Lower lobe of right lung (tissue), 2 donors: Measurements from ENCODE around the gene THRB. TPM values are rescaled to one million over a fixed set of nuclear protein-coding genes. Genes with fewer than 3 reads are reported as not detected.

Experiments
- ATAC-seq, 2 donors: fragments of 200-7000 bp; cut with Tn5 transposase; one replicate each; pipeline ENCODE4 v1.9.1; 2020 to 2022; ENCODE audit warnings: mild to moderate bottlenecking in 2 of 2, moderate library complexity in 2 of 2
- DNase-seq: peaks from one replicate; pipeline ENCODE4 v3.0.0-alpha.2; 2020
- H3K27ac ChIP-seq: fragments of 200-600 bp; one replicate; pipeline ENCODE4 v1.8.0; 2022
- H3K27me3 ChIP-seq: fragments of 200-600 bp; one replicate; pipeline ENCODE4 v1.8.0; 2022; ENCODE audit warnings: low read depth
- H3K36me3 ChIP-seq: fragments of 200-600 bp; one replicate; pipeline ENCODE4 v1.8.0; 2022; ENCODE audit warnings: mild to moderate bottlenecking
- H3K4me1 ChIP-seq: fragments of 200-600 bp; one replicate; pipeline ENCODE4 v1.8.0; 2022
- H3K4me3 ChIP-seq: fragments of 200-600 bp; one replicate; pipeline ENCODE4 v1.8.0; 2022; ENCODE audit warnings: mild to moderate bottlenecking
- H3K9me3 ChIP-seq: fragments of 200-600 bp; one replicate; pipeline ENCODE4 v1.8.0; 2022
- intact Hi-C: fragments of 100-400 bp; cut with DNase I; formaldehyde crosslinking; loops from one replicate; pipeline ENCODE4 v1.11.0; 2022
- total RNA-seq: library from RNA; stranded (reverse); fragmentation: NEBNext Ultra II Directional; extraction: Animal tissue kit (Norgen Biotek cat#: 25700); gene quantifications from one replicate; pipeline ENCODE4 v1.2.1, GENCODE V29; 2021
- TF ChIP-seq, protein P1 (sequence below): fragments of 200-600 bp; IDR thresholded peaks from one replicate; pipeline ENCODE4 v1.8.0; 2022; ENCODE audit warnings: antibody characterized with exemption, mild to moderate bottlenecking
- donor health status: DM: no; HTN: yes; CAD: no; lungs with severe emphysema.

The THRB gene
- total RNA-seq, 1 donor from 2014 or later, result 14.6 TPM

DNA sequence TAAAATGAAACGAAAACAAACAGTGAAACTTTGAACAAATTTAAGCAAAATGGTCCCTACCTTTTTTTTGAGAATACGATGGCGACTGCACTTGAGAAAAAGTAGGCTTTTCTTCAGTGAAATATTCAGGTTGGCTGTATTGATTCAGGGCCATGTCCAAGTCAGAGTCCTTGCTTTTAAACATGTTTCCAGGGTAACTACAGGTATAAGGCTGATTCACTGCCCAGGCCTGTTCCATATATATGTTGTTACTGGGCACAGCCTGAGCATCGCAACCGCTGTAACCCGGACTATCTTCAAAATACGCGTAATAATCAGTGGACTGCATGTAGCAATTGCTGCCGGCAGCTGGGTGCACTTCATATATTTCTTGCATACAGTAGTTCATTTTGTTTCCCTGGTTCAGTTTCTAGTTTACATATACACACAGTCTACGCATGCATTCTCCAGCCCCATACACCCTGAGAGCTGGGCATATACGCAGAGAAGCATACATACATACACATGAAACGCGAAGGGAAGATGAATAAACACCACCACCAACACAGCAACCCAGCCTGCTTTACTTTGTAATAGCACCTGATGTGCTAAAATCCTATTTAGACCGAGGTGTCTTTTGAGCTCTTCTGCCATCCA, 329.6 kb downstream of the THRB start:
- no peak overlapping the region for H3K4me3 ChIP-seq
- H3K36me3 ChIP-seq, result no peaks in the 10 kb centered on the region
- peaks cover 12% of the 10 kb centered on the region for H3K4me1 ChIP-seq
- no peak overlapping the region for H3K27ac ChIP-seq
- TF ChIP-seq, protein P1, sequence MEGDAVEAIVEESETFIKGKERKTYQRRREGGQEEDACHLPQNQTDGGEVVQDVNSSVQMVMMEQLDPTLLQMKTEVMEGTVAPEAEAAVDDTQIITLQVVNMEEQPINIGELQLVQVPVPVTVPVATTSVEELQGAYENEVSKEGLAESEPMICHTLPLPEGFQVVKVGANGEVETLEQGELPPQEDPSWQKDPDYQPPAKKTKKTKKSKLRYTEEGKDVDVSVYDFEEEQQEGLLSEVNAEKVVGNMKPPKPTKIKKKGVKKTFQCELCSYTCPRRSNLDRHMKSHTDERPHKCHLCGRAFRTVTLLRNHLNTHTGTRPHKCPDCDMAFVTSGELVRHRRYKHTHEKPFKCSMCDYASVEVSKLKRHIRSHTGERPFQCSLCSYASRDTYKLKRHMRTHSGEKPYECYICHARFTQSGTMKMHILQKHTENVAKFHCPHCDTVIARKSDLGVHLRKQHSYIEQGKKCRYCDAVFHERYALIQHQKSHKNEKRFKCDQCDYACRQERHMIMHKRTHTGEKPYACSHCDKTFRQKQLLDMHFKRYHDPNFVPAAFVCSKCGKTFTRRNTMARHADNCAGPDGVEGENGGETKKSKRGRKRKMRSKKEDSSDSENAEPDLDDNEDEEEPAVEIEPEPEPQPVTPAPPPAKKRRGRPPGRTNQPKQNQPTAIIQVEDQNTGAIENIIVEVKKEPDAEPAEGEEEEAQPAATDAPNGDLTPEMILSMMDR, result no peak
- no peaks in the 10 kb centered on the region for H3K9me3 ChIP-seq
- intact Hi-C loops, result no loop called here
- no peak for ATAC-seq
- H3K27me3 ChIP-seq, result no peaks in the 10 kb centered on the region
- DNase-seq, result no peak

DNA sequence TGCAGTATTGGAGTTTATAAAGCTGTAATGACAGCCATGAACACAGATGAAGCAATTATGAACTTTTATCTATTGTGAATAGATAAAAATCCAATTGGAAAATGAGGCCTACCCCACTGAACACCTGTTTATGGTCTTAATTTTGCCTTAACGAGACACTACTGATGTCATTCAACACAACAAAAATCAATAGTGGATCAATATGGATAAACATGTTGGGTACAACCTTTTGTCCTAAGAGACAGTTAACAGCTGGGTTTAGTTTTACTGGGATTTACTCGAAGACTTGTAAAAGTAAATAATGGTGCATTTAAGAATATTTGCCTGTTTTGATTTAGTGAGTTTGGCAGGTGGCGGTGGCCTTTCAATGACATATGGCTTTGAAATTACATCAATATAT, 331.7 kb downstream of the THRB start:
- ATAC-seq (no peak), DNase-seq (no peak)
- intact Hi-C loops, result no loop called here
- Histone ChIP-seq H3K4me1 (peaks cover 12% of the 10 kb centered on the region), H3K36me3 (no peaks in the 10 kb centered on the region), H3K27me3 (no peaks in the 10 kb centered on the region), H3K4me3 (no peak overlapping the region), H3K27ac (no peak overlapping the region), H3K9me3 (no peaks in the 10 kb centered on the region)
- TF ChIP-seq, protein P1, result no peak

DNA sequence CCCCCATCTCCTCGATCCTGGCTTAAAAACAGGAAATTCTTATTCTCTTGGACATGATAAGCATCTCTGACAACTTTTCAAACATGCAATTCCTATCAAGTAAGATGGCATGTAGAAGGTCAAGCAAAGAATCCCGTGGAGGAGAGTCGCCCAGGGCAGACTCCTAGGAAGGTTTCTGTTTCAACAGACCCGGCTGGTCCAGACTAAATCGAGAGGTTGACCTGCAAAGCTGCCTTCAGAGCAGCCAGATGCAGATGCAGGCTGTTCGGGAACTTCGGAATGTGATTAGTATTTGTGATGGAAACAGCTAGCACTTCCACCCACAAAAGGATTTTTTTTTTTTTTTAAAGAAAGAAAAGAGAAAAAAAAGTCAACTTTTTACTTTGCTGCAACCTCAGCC, 332.8 kb downstream of the THRB start:
- TF ChIP-seq, protein P1, result no peak
- H3K4me1 ChIP-seq, result peaks cover 12% of the 10 kb centered on the region
- no peak overlapping the region for H3K27ac ChIP-seq
- H3K36me3 ChIP-seq, result no peaks in the 10 kb centered on the region
- no peaks in the 10 kb centered on the region for H3K27me3 ChIP-seq
- no peak overlapping the region for H3K4me3 ChIP-seq
- ATAC-seq (no peak), DNase-seq (no peak)
- no peaks in the 10 kb centered on the region for H3K9me3 ChIP-seq
- intact Hi-C loops, result no loop called here

DNA sequence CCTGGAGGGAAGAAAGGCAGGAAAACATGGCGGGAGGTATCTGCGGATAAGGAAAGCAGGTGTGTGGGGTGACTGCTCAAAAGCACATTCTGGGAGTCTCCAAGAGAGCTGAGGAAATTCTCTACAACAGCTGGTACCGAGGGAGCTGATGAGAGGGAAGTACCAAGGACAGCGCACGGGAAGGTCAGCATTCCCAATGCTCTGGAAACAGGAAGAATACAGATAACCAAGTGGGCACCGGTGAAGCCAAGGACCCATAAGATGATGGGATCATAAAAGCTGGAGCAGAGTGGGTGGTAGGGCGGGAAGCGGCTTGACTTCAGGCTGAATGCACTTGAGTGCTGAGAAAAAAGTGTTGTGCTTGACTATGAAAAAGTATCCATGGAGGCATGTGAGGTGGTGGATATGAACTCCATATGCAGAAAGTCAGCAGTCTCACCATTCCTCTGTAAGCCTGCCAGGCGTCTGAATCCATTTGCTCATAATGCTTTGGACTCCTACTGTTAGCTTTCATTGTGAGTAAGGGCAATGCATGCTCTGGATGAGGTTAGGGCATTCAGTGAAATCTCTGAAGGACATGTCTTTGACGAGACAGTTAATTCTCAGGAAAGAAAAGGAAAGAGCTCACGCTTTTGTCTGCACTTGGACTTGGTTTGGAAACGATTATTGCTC, 334.1 kb downstream of the THRB start:
- H3K4me3 ChIP-seq, result no peak overlapping the region
- no peak overlapping the region for H3K27ac ChIP-seq
- H3K36me3 ChIP-seq, result no peaks in the 10 kb centered on the region
- intact Hi-C loops, result no loop called here
- ATAC-seq, result no peak
- no peaks in the 10 kb centered on the region for H3K9me3 ChIP-seq
- DNase-seq, result no peak
- no peaks in the 10 kb centered on the region for H3K27me3 ChIP-seq
- TF ChIP-seq, protein P1, result no peak
- H3K4me1 ChIP-seq, result peaks cover 12% of the 10 kb centered on the region

DNA sequence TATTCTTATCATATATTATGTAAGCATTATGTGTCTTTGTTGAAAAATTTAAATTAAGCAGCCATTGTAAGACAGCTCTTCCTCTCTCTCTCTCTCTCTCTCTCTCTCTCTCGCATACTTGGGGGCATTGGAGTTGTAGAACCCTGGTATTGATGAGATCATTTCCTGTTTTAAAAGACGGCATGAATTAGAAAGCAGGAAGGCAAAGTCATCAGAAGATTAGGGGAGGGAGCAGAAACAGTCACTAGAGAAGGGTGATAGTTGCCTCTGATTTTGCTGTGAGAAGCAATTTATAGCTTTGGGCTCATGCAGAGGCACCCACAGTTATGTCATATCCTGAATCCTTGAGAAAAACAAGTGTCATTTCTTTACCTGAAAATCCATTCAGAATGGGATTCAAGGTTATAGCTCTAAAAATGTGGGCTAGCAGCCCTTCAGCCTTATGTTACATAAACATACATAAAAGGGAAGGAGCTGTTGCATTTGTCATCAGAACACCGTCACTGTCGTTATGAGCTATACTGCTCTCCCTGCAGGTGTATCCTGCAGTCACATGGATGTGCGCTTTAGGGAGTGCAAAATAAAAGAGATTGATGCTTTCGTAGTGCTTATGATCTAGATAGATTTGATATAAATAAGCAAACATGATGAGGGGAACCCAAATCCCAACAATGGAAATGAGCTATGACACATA, 335.7 kb downstream of the THRB start:
- intact Hi-C loops, result no loop called here
- Histone ChIP-seq H3K9me3 (no peaks in the 10 kb centered on the region), H3K27ac (no peak overlapping the region), H3K36me3 (no peaks in the 10 kb centered on the region), H3K4me1 (peaks cover 12% of the 10 kb centered on the region), H3K27me3 (no peaks in the 10 kb centered on the region), H3K4me3 (no peak overlapping the region)
- TF ChIP-seq, protein P1, result no peak
- DNase-seq, result no peak
- ATAC-seq, result no peak
